Erythroblast (primary cell): ENCODE measurements around the gene SUSD1.

ENCODE experiments used
- GATA1 ChIP-seq: IDR thresholded peaks from 2 replicates; pipeline ENCODE4 v1.6.1; 2011; ENCODE audit warnings: low read depth, mild to moderate bottlenecking, control low read depth, low read length, moderate library complexity
- POLR2A ChIP-seq: IDR thresholded peaks from 2 replicates; pipeline ENCODE4 v1.6.1; 2011; ENCODE audit warnings: mild to moderate bottlenecking, low read length

GRCh38 chr9:112140936-112141335 lies 34.2 kb downstream of the SUSD1 start:
- TF ChIP-seq POLR2A, result no peak
- TF ChIP-seq GATA1, result no peak
